OCI-LY7 (cell line): ENCODE measurements around the gene NOTCH4. TPM values are rescaled to one million over a fixed set of nuclear protein-coding genes. Genes with fewer than 3 reads are reported as not detected.

Experiments
- BruUV-seq: library from RNA; stranded (reverse); fragments of 400-500 nt; replicated peaks from 2 replicates; lab custom pipeline; 2021; lab: Mats Ljungman, UMichigan
- CTCF ChIA-PET: fragments of 300-600 bp; sonication (Branson Sonifier 250); formaldehyde crosslinking; loops from one replicate; lab custom pipeline; 2022; ENCODE audit warnings: antibody characterized with exemption; ENCODE audit not compliant: unreplicated experiment; lab: Charles Lee
- POLR2A ChIA-PET: fragments of 300-600 bp; sonication (Branson Sonifier 250); formaldehyde crosslinking; loops from one replicate; lab custom pipeline; 2022; ENCODE audit warnings: antibody characterized with exemption; lab: Charles Lee
- DNase-seq: peaks from one replicate; pipeline ENCODE4 v3.0.0-alpha.2; 2015; ENCODE audit warnings: low spot score
- H2AFZ ChIP-seq: fragments of 200-600 bp; sonication (generic), shearing (Covaris generic); 2 replicates; pipeline ENCODE4 v1.6.1; 2014; ENCODE audit warnings: mild to moderate bottlenecking, antibody characterized with exemption, low read length, moderate library complexity
- H3K27ac ChIP-seq: fragments of 200-600 bp; sonication (generic); 2 replicates; pipeline ENCODE4 v1.5.1; 2014; ENCODE audit warnings: mixed run types, low read depth, mild to moderate bottlenecking, moderate library complexity, low read length, inconsistent platforms; ENCODE audit not compliant: poor library complexity, severe bottlenecking
- H3K36me3 ChIP-seq: fragments of 200-600 bp; sonication (generic); 2 replicates; pipeline ENCODE4 v1.6.1; 2014; ENCODE audit warnings: mild to moderate bottlenecking, antibody characterized with exemption, low read length, moderate library complexity, mixed read lengths; ENCODE audit not compliant: insufficient read depth
- H3K4me1 ChIP-seq: fragments of 200-600 bp; sonication (generic); 2 replicates; pipeline ENCODE4 v1.5.1; 2014; ENCODE audit warnings: mild to moderate bottlenecking, low read length; ENCODE audit not compliant: insufficient read depth, poor library complexity, severe bottlenecking
- H3K4me2 ChIP-seq: fragments of 200-600 bp; sonication (generic); 2 replicates; pipeline ENCODE4 v1.6.1; 2014; ENCODE audit warnings: mild to moderate bottlenecking, low read length
- H3K4me3 ChIP-seq: fragments of 200-600 bp; sonication (generic); 2 replicates; pipeline ENCODE4 v1.5.1; 2014; ENCODE audit warnings: mild to moderate bottlenecking, low read depth, low read length; ENCODE audit not compliant: poor library complexity, severe bottlenecking
- H3K79me2 ChIP-seq: fragments of 200-600 bp; sonication (generic); 2 replicates; pipeline ENCODE4 v1.6.1; 2016; ENCODE audit warnings: low read depth, mild to moderate bottlenecking, low read length, moderate library complexity, mixed read lengths; ENCODE audit not compliant: insufficient read depth
- H3K9me2 ChIP-seq: fragments of 200-600 bp; sonication (generic); 2 replicates; pipeline ENCODE4 v1.6.1; 2016; ENCODE audit warnings: mild to moderate bottlenecking, low read length, mixed read lengths; ENCODE audit not compliant: insufficient read depth
- H3K9me3 ChIP-seq: fragments of 200-600 bp; sonication (generic); 2 replicates; pipeline ENCODE4 v1.6.1; 2014; ENCODE audit warnings: mild to moderate bottlenecking, mixed run types, low read length, mixed read lengths
- H4K20me1 ChIP-seq: fragments of 200-600 bp; sonication (generic); 2 replicates; pipeline ENCODE4 v1.6.1; 2014; ENCODE audit warnings: mild to moderate bottlenecking, antibody characterized with exemption, low read length, moderate library complexity, mixed read lengths; ENCODE audit not compliant: insufficient read depth
- EZH2phosphoT487 ChIP-seq: fragments of 200-600 bp; sonication (generic); IDR thresholded peaks from 2 replicates; pipeline ENCODE4 v1.6.1; 2018; ENCODE audit warnings: low read depth, borderline replicate concordance, mild to moderate bottlenecking, mixed run types, antibody characterized with exemption, low read length, moderate library complexity, mixed read lengths
- intact Hi-C: fragments of 100-400 bp; cut with micrococcal nuclease; formaldehyde crosslinking; loops from one replicate; pipeline ENCODE4 v1.10.0; 2022; ENCODE audit not compliant: unreplicated experiment
- total RNA-seq, 2 experiments: library from RNA; depleted of rRNA in 1 of 2; stranded (reverse); fragments of >200 nt in 1 of 2; shearing (Covaris generic) in 1 of 2; gene quantifications; 2 replicates each; pipeline ENCODE4 v1.2.3, GENCODE V29; 2014 to 2022
- TF ChIP-seq, protein P1 (sequence below): fragments of 200-600 bp; sonication (generic); conservative IDR thresholded peaks from 2 replicates; pipeline ENCODE4 v1.5.1; 2014; ENCODE audit warnings: mild to moderate bottlenecking, antibody characterized with exemption, low read length, moderate library complexity, mixed read lengths

The NOTCH4 gene
- total RNA-seq, 2 experiments from 2014 or later = 1.4 to 2.4 TPM

DNA sequence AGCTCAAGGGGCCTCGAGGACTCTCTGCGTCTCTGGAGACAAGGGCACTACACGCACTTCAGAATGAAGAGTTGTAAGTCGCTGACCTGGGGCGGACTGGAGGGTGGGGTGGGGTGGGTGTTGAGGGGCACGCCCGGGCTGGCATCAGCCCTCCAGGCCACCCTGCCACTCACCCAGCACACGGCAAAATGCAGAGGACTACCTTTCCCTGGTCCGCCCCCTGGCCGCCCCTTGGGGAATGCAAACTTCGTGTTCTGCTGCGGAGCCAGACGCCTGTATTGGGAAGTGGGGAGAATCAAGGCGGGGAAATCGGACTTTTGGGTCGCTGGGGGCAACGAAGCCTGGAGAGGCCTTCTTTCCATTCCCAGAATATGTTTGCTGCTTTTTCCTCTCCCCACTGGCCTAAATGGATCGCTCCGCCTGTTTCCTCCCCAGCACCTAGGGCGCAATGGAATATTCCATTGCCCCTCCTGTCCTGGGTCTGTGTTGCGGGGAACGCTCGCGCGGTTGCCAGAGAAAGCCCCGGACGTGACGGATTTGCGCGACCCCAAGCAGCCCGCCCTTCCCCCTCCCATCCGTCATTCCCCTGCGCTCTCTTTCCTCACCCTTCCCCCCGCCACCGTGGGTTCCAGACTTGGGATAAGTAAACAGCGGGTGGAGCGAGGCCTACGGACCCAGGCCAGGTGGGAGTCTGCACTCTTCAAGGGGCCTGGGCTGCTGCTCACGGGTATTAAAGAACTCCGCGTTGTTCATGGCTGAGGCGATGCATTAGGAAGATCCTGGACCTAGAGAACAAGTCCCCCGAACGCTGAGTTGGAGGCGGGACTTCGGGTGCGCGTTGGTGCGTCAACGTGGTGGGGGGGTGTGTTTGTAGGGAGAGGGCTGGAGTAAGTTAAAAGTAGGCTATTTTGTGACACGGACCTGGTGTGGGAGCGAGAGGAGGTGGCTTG lies 70.0 kb downstream of the NOTCH4 start, which contains the start of gene PPT2:
Gene PPT2 (plus strand): TSS at position 578 of the 950 bp plus-strand sequence. CDS start 454 bp downstream, outside the sequence.
- POLR2A ChIA-PET = no interaction called here
- no TSS peak for BruUV-seq

DNA sequence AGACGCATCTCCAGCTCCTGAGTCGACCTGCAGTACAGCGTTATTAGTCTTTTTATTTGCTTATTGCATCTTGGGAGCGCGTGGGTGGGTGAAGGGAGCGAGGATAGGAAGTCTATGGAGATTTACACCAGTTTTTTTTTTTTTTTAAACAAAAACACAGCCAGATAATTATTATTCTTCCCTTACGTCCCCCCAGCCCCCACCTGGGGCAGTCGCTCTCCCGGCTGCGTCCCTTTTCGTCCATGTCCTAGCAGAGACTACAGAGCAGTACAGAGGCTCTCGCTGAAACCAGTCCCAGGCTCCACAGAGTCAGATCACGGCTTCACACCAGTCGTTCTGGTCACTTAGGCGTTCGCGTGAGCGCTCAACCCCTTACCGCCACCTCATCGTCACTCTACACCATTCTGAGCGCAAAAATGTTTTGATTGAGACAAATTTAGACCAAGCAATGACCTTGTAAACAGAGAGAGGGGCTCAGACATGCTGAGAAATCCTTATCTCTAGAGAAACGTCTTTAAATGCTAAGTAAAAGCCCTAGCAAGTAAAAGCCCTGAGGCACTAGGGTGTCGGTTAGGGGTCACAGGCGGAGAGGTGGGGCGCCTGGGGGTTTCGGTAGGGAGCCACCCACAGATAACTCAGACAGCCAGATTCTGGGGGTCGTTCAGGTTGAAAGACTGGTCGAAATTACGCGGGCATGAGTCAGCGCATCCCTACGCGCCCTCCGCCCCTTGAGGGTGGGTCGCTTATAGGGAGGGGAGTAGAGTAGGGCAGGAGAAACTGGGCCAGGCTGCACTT lies 70.9 kb downstream of the NOTCH4 start:
- intact Hi-C loops = no loop called here
- H4K20me1 ChIP-seq = no peaks in the 10 kb centered on the region
- H3K36me3 ChIP-seq = peaks cover 24% of the 10 kb centered on the region
- ChIA-PET CTCF (interaction anchor here (0.7 kb wide), 1 partner anchor 255 kb away, joined by 6 read pairs; no protein-coding TSS in a partner anchor), POLR2A (interaction anchor here (0.8 kb wide), 1 partner anchor 49 kb away, joined by 3 read pairs; no protein-coding TSS in a partner anchor)
- TF ChIP-seq EZH2phosphoT487 = no peak
- TF ChIP-seq, protein P1, sequence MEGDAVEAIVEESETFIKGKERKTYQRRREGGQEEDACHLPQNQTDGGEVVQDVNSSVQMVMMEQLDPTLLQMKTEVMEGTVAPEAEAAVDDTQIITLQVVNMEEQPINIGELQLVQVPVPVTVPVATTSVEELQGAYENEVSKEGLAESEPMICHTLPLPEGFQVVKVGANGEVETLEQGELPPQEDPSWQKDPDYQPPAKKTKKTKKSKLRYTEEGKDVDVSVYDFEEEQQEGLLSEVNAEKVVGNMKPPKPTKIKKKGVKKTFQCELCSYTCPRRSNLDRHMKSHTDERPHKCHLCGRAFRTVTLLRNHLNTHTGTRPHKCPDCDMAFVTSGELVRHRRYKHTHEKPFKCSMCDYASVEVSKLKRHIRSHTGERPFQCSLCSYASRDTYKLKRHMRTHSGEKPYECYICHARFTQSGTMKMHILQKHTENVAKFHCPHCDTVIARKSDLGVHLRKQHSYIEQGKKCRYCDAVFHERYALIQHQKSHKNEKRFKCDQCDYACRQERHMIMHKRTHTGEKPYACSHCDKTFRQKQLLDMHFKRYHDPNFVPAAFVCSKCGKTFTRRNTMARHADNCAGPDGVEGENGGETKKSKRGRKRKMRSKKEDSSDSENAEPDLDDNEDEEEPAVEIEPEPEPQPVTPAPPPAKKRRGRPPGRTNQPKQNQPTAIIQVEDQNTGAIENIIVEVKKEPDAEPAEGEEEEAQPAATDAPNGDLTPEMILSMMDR = no peak
- H3K4me1 ChIP-seq = peaks cover 23% of the 10 kb centered on the region
- no peak for DNase-seq
- H3K9me2 ChIP-seq = no peaks in the 10 kb centered on the region
- BruUV-seq = no TSS peak
- H3K4me3 ChIP-seq = peak overlapping the region; percentile 80
- H2AFZ ChIP-seq = peak overlapping the region; percentile 55
- H3K9me3 ChIP-seq = no peaks in the 10 kb centered on the region
- peak overlapping the region; percentile 62 for H3K27ac ChIP-seq
- H3K4me2 ChIP-seq = peak overlapping the region; percentile 82
- no peaks in the 10 kb centered on the region; the same call in 1 of the 2 replicates for H3K79me2 ChIP-seq

More for the DNA sequence above, 70.0 kb downstream of the NOTCH4 start, which contains the start of gene PPT2:
- peak within 1 kb of the TSS; percentile 80 for H3K4me3 ChIP-seq
- peak within 1 kb of the TSS; percentile 62 for H3K27ac ChIP-seq
- peak; percentile 93 for DNase-seq
- H3K9me3 ChIP-seq = no peaks in the 10 kb centered on the region
- peak within 1 kb of the TSS; percentile 55 for H2AFZ ChIP-seq
- CTCF ChIA-PET = interaction anchor here (1.1 kb wide), 1 partner anchor 26 kb away, joined by 7 read pairs; the partner anchor contains the start of gene ATF6B
- no peaks in the 10 kb centered on the region; the same call in 1 of the 2 replicates for H3K79me2 ChIP-seq
- H4K20me1 ChIP-seq = no peaks in the 10 kb centered on the region
- no peaks in the 10 kb centered on the region for H3K9me2 ChIP-seq
- H3K36me3 ChIP-seq = peaks cover 33% of the 10 kb centered on the region
- intact Hi-C loops = loop anchor here (1.0 to 2.0 kb wide), 6 partner anchors 23 to 71 kb away; partner anchors contain the start of genes AGPAT1, FKBPL and NOTCH4
- TF ChIP-seq, protein P1 = 0 out of 2 replicates have a peak, but pooled peaks have one; percentile 19
- no peak for TF ChIP-seq EZH2phosphoT487
- H3K4me1 ChIP-seq = peaks cover 23% of the 10 kb centered on the region
- peak within 1 kb of the TSS; percentile 82 for H3K4me2 ChIP-seq
